Effector memory CD8-positive, alpha-beta T cell (primary cell): ENCODE data around the gene NGB.
A peak's percentile ranks its signal among the peaks of the same experiment; 100 is the strongest.
"Not testable (repeated sequence)": the region's sequence is repeated elsewhere in the genome, so short reads cannot be mapped to it uniquely, and the experiment has no call there.

ENCODE experiments used
- ATAC-seq: fragments of 150-1000 bp; cut with Tn5 transposase; replicated peaks from 2 replicates; pipeline ENCODE4 v1.10.0; 2021; ENCODE audit warnings: mild to moderate bottlenecking, moderate library complexity
- DNase-seq, 3 experiments: peaks; one replicate each; pipeline ENCODE4 v3.0.0; 2021
- H3K27ac Mint-ChIP-seq, 2 donors: one replicate each; pipeline ENCODE4 v1.8.0; 2022; ENCODE audit warnings: mild to moderate bottlenecking in 2 of 2, mixed read lengths in 2 of 2, moderate library complexity in 2 of 2
- H3K27me3 Mint-ChIP-seq, 2 donors: one replicate each; pipeline ENCODE4 v1.8.0; 2022; ENCODE audit warnings: mixed read lengths in 2 of 2
- H3K36me3 Mint-ChIP-seq: one replicate; pipeline ENCODE4 v1.8.0; 2022; ENCODE audit warnings: mild to moderate bottlenecking, moderate library complexity, mixed read lengths; ENCODE audit not compliant: insufficient read depth
- H3K4me1 Mint-ChIP-seq, 2 donors: one replicate each; pipeline ENCODE4 v1.8.0; 2022; ENCODE audit warnings: low read depth in 2 of 2, mixed read lengths in 2 of 2
- H3K4me3 Mint-ChIP-seq, 2 donors: one replicate each; pipeline ENCODE4 v1.8.0; 2022; ENCODE audit warnings: mild to moderate bottlenecking in 2 of 2, mixed read lengths in 2 of 2, moderate library complexity in 2 of 2
- H3K9me3 Mint-ChIP-seq, 2 donors: one replicate each; pipeline ENCODE4 v1.8.0; 2022; ENCODE audit warnings: mixed read lengths in 2 of 2
- total RNA-seq, 9 experiments: gene quantifications; one replicate each; lab custom pipeline; 2026; lab: John Stamatoyannopoulos, UW

Gene NGB, protein sequence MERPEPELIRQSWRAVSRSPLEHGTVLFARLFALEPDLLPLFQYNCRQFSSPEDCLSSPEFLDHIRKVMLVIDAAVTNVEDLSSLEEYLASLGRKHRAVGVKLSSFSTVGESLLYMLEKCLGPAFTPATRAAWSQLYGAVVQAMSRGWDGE
- total RNA-seq = 0 reads per million in 9 experiments

GRCh38 chr14:77271113-77271710 lies at the start of gene NGB:
NGB (minus strand) TSS chr14:77271206; CDS start chr14:77270937, 269 bp downstream.
- H3K4me1 Mint-ChIP-seq = peaks cover 3 to 7% of the 10 kb centered on the region in 2 donors
- H3K4me3 Mint-ChIP-seq = peak within 1 kb of the TSS in 1 of 2 donors; percentile 56
- no peaks in the 10 kb centered on the region for H3K9me3 Mint-ChIP-seq
- peaks cover 6% of the 10 kb centered on the region for H3K36me3 Mint-ChIP-seq
- H3K27me3 Mint-ChIP-seq = peaks cover 47 to 60% of the 10 kb centered on the region in 2 donors
- DNase-seq (no peak), ATAC-seq (no peak)
- H3K27ac Mint-ChIP-seq = no peak within 1 kb of the TSS

- ATAC-seq (peak; percentile 61), DNase-seq (peak; percentile 91 to 93 (median 92))
- peaks cover 16% of the 10 kb centered on the region for H3K36me3 Mint-ChIP-seq
- H3K27me3 Mint-ChIP-seq = no peaks in the 10 kb centered on the region
- H3K27ac Mint-ChIP-seq = peak within 1 kb of the TSS; percentile 93 to 97
- no peaks in the 10 kb centered on the region for H3K9me3 Mint-ChIP-seq
- H3K4me1 Mint-ChIP-seq = peaks cover 11 to 13% of the 10 kb centered on the region in 2 donors
- H3K4me3 Mint-ChIP-seq = peak within 1 kb of the TSS; percentile 88 to 93
These were observed 49.4 kb upstream of the NGB start, which contains the start of gene POMT2 for GRCh38 chr14:77320238-77320935. POMT2 (minus strand) TSS chr14:77320883; CDS start chr14:77320681, 202 bp downstream.

- peak overlapping the region in 1 of 2 donors; percentile 88 for H3K4me3 Mint-ChIP-seq
- no peak overlapping the region for H3K27ac Mint-ChIP-seq
- H3K36me3 Mint-ChIP-seq = peaks cover 16% of the 10 kb centered on the region
- DNase-seq (no peak), ATAC-seq (no peak)
- H3K4me1 Mint-ChIP-seq = peaks cover 11 to 13% of the 10 kb centered on the region in 2 donors
- H3K9me3 Mint-ChIP-seq = no peaks in the 10 kb centered on the region
- H3K27me3 Mint-ChIP-seq = no peaks in the 10 kb centered on the region
These were observed 48.4 kb upstream of the NGB start for GRCh38 chr14:77319422-77319821.

DNA sequence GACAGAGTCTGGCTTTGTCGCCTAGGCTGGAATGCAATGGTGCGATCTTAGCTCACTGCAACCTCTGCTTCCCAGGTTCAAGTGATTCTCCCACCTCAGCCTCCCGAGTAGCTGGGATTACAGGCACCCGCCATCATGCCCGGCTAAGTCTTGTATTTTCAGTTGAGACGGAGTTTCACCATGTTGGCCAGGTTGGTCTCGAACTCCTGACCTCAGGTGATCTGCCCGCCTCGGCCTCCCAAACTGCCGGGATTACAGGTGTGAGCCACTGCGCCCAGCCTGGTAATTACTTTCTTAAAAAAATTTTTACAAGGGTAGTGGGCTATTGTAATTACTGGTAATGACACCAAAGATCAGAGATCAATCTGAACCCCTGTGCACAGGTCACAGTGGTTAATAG lies 47.8 kb upstream of the NGB start:
- H3K4me3 Mint-ChIP-seq = not testable (repeated sequence)
- H3K4me1 Mint-ChIP-seq = peaks cover 11 to 13% of the 10 kb centered on the region in 2 donors

GRCh38 chr14:77318006-77318553 lies 47.1 kb upstream of the NGB start:
- Mint-ChIP-seq H3K27ac (no peak overlapping the region), H3K4me3 (no peak overlapping the region), H3K9me3 (no peaks in the 10 kb centered on the region), H3K27me3 (no peaks in the 10 kb centered on the region), H3K4me1 (peaks cover 11 to 13% of the 10 kb centered on the region in 2 donors), H3K36me3 (peaks cover 16% of the 10 kb centered on the region)
- ATAC-seq (no peak), DNase-seq (no peak)

More for the DNA sequence above, 47.8 kb upstream of the NGB start:
- not testable (repeated sequence) for H3K9me3 Mint-ChIP-seq, DNase-seq, H3K27ac Mint-ChIP-seq, ATAC-seq, H3K27me3 Mint-ChIP-seq
- peaks cover 16% of the 10 kb centered on the region for H3K36me3 Mint-ChIP-seq

DNA sequence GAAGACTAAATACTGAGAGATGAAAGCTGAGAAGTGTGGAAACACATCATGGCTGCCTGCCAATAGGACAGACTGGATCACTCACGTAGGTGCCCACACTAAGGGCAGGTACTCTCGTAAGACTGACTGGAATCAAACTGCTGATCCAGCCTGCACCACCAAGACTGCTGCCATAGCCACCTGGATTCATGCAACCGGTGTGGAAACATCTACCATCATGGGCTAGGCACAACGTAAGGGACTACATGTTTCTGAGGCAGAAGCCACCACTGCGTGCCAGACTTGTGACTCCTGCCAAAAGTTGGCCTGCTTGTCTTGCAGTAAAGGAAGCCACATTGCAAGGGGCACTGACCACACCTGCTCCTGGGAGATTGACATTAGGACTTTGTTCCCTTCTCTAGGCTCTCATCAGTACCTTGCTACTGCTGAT lies 45.9 kb upstream of the NGB start:
- H3K4me3 Mint-ChIP-seq = no peak overlapping the region
- H3K4me1 Mint-ChIP-seq = peaks cover 7% of the 10 kb centered on the region in 2 donors
- no peaks in the 10 kb centered on the region for H3K27me3 Mint-ChIP-seq
- H3K36me3 Mint-ChIP-seq = peaks cover 16% of the 10 kb centered on the region
- H3K9me3 Mint-ChIP-seq = no peaks in the 10 kb centered on the region
- no peak for DNase-seq
- H3K27ac Mint-ChIP-seq = no peak overlapping the region
- no peak for ATAC-seq

DNA sequence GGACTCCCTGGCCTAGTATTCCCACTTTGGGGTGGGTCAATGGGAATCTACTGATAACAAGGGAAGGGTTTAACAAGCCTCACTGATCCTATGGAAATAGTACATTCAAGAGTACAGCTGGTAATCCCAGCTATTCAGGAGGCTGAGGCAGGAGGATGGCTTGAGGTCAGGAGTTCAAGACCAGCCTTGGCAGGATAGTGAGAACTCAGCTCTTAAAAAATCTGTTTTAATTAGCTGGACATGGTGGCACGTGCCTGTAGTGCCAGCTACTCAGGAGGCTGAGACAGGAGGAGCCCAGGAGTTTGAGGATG lies 45.1 kb upstream of the NGB start:
- no peaks in the 10 kb centered on the region for H3K9me3 Mint-ChIP-seq
- peaks cover 4 to 5% of the 10 kb centered on the region in 2 donors for H3K4me1 Mint-ChIP-seq
- DNase-seq = no peak
- H3K4me3 Mint-ChIP-seq = no peak overlapping the region
- no peak overlapping the region for H3K27ac Mint-ChIP-seq
- peaks cover 9% of the 10 kb centered on the region for H3K36me3 Mint-ChIP-seq
- no peaks in the 10 kb centered on the region for H3K27me3 Mint-ChIP-seq
- ATAC-seq = no peak

DNA sequence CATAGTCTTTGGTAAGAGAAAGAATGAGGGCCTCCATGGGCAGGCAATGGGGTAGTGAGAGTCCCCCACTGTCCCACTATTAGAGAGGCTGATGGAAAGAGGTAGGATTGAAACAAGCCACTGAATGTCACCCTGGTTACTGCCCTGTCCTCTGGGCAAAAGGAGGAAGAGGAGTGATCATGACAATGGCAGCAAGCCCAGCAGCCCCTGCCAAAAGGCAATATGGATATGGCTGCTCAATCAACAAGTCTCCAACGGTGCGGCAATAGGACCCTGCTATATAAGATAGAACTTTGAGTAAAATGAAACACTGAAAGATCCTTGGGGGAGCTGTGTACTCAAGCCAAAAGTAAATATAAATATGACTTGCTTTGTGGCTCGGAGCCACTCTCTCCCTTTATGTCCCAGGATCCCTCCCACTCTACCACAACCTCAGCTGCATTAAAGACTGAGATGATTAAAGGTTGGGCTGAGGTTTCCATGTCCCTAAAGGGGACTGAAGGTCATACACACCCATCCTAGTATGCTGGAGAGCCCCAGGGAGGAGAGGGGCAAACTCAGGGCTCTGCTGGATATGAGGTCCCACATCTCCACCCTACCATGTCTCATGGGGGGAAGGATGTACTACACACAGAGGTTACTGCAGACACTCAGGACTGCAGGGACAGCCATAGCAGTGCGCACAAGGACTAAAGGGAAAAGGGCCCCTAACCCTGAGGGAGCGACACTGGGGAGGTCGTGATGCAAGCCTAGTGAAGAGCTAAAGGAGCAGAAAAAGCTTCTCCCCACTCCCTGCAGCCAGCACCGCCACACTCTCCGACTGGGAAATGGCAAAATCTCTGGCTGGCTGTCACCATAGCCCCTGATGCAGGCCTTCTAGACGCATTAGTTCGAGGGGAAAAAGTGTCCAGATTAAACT lies 43.8 kb upstream of the NGB start:
- no peak for DNase-seq
- Mint-ChIP-seq H3K4me1 (peaks cover 0 to under 1% of the 10 kb centered on the region in 2 donors), H3K27me3 (no peaks in the 10 kb centered on the region), H3K9me3 (no peaks in the 10 kb centered on the region), H3K4me3 (no peak overlapping the region), H3K27ac (no peak overlapping the region), H3K36me3 (no peaks in the 10 kb centered on the region)
- ATAC-seq = no peak

DNA sequence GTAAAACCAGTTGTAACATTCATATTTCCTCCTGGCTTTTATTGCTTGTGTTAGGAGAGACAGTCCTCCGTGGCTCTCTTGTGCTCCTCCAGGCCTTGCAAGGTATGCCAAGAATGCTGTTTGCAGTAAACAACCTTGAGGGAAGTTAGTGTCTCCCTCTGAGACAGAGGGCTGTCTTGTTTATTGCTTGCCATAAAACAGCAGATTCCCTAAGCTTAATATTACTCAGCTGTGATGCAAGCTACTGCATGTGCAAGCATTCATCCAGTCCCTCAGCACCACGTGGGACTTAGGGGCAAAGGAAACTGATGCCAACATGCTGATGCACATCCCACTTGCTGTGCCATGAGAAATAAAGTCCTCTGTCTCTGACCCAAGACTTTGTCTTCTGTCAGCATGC lies 43.0 kb upstream of the NGB start:
- ATAC-seq (no peak), DNase-seq (no peak)
- Mint-ChIP-seq H3K9me3 (no peaks in the 10 kb centered on the region), H3K4me1 (no peaks in the 10 kb centered on the region), H3K27ac (no peak overlapping the region), H3K4me3 (no peak overlapping the region), H3K27me3 (no peaks in the 10 kb centered on the region), H3K36me3 (no peaks in the 10 kb centered on the region)

GRCh38 chr14:77313371-77313770 lies 42.4 kb upstream of the NGB start:
- no peak overlapping the region for H3K27ac Mint-ChIP-seq
- no peaks in the 10 kb centered on the region for H3K36me3 Mint-ChIP-seq
- no peaks in the 10 kb centered on the region for H3K27me3 Mint-ChIP-seq
- H3K4me3 Mint-ChIP-seq = no peak overlapping the region
- no peaks in the 10 kb centered on the region for H3K4me1 Mint-ChIP-seq
- DNase-seq (no peak), ATAC-seq (no peak)
- H3K9me3 Mint-ChIP-seq = no peaks in the 10 kb centered on the region

DNA sequence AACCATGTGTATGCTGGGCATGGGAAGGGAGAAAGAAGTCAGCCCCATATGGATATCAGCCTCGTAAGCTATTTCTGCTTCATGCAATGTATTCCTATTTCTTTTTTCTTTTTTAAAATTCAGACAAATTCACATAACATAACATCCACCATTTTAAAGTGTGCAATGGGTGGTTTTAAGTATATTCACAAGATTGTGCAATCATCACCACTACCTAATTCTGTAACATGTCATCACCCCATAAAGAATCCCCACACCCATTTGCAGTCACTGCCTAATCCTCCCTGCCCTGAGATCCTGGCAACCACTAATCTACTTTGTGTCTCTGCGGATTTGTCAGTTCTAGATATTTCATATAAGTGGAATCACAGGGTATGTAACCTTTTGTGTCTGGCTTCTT lies 40.2 kb upstream of the NGB start:
- no peaks in the 10 kb centered on the region for H3K27me3 Mint-ChIP-seq
- no peak overlapping the region for H3K4me3 Mint-ChIP-seq
- H3K36me3 Mint-ChIP-seq = no peaks in the 10 kb centered on the region
- no peak overlapping the region for H3K27ac Mint-ChIP-seq
- no peak for ATAC-seq
- no peaks in the 10 kb centered on the region for H3K4me1 Mint-ChIP-seq
- DNase-seq = no peak
- no peaks in the 10 kb centered on the region for H3K9me3 Mint-ChIP-seq

DNA sequence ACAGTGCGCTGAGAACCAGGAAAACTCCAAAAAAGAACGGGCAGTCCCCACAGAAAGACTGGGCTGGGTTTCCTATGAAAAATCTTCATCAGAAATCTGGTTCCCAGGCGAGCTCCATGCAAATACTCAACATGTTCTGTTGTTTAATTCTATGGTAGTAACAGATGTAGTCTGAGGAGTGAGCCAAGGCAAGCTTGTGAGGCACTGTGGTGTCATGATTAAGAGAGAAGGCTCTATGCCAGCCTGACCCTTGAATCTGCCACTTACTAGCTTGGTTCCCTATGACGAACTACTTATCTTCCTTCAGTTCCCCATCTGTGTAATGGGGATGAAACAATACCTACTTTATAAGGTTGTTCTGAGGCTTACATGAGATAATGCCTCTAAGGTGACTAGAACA lies 39.0 kb upstream of the NGB start:
- ATAC-seq (no peak), DNase-seq (no peak)
- H3K4me1 Mint-ChIP-seq = no peaks in the 10 kb centered on the region
- no peaks in the 10 kb centered on the region for H3K36me3 Mint-ChIP-seq
- no peak overlapping the region for H3K27ac Mint-ChIP-seq
- no peaks in the 10 kb centered on the region for H3K27me3 Mint-ChIP-seq
- H3K4me3 Mint-ChIP-seq = no peak overlapping the region
- H3K9me3 Mint-ChIP-seq = no peaks in the 10 kb centered on the region

GRCh38 chr14:77309131-77309530 lies 38.1 kb upstream of the NGB start:
- Mint-ChIP-seq H3K27me3 (no peaks in the 10 kb centered on the region), H3K9me3 (no peaks in the 10 kb centered on the region), H3K4me3 (no peak overlapping the region), H3K4me1 (no peaks in the 10 kb centered on the region), H3K36me3 (no peaks in the 10 kb centered on the region), H3K27ac (no peak overlapping the region)
- no peak for ATAC-seq
- DNase-seq = no peak
